Activated T-cell treated with anti-CD3 and anti-CD28 coated beads for 24 hours (primary cell): ENCODE data around the gene PPP1R9B.

ENCODE experiments used
- DNase-seq: peaks from one replicate; pipeline ENCODE4 v3.0.0-alpha.2; 2020; ENCODE audit warnings: low read depth

The PPP1R9B gene

DNA sequence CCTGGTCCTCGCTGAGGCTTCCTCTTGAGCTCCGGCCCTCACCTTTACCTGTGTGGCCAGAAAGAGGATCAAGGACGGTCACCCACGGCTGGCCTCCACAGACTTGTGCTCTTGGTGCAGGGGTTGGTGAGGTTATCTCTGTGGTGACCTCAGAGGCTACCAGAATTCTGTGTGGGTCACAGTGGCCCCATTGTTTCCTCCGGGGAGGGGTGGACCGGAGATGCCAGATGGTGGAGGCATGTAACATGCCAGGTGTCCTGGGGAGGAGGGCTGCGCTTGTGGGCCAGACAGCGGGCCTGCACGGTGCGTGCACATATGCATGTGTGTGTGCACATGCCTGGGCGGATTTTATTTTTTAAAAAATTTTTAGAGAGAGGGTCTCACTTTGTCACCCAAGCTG, 21.7 kb upstream of the PPP1R9B start:
- DNase-seq: no peak

DNA sequence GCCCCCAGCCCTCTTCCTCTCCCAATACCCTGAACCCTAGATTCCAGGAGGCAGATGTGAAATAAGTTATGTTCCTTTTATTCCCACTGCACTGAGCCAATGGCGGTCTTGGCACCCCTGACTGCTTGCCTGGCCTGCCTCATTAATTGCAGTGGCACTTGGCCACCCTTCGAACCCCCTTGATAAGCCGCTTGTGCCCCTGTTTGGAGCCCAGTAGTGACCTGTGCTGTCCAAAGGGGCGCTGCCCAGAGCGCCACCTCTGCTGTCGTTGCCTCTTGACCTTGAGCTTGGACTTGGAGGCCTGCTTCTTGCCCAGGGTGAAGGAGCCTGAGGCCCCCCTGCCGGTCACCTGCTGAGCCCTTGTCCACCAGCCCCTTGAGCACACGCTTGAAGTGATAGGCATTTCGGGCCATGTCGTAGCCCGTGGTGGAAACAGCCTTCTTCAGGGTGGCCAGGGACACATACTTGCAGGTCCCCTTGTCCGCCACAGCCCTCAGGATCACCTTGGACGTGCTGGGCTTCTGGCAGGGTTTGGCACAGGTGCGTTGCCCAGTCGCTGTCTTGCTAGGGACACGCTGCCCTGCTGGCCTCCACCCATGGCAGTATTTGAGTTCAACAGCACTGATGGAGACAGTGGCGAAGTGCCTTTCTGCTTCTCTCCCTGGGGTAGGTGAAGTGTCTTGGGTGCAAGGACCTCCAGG, 21.0 kb upstream of the PPP1R9B start:
- DNase-seq: no peak

DNA sequence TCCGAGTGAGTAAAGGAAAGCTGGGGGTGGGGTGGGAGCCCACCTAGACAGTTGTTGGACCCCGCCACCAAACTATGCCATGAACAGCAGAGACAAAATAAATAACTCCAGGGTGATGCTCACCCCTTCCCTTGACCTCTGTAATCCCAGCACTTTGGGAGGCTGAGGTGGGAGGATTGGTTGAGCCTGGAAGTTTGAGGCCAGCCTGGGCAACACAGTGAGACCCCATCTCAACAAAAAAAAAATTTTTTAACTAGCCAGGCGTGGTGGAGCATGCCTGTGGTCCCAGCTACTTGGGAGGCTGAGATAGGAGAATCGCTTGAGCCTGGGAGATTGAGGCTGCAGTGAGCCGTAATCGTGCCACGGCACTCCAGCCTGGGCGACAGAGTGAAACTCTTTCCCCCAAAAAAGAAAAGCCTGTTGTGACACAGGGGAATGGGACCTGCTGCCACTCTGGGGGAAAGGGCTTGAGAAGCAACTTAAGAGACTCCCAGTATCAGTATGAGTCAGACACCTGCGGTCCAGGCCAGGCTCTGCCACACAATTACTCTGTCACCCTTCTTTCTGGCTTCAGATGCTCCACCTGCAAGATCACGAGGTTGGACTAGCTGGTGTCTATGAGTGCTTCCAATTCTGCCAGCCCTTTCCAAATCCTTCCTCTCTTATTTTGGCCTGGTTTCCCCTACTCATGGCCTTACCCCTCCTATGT, 20.3 kb upstream of the PPP1R9B start:
- no peak for DNase-seq

DNA sequence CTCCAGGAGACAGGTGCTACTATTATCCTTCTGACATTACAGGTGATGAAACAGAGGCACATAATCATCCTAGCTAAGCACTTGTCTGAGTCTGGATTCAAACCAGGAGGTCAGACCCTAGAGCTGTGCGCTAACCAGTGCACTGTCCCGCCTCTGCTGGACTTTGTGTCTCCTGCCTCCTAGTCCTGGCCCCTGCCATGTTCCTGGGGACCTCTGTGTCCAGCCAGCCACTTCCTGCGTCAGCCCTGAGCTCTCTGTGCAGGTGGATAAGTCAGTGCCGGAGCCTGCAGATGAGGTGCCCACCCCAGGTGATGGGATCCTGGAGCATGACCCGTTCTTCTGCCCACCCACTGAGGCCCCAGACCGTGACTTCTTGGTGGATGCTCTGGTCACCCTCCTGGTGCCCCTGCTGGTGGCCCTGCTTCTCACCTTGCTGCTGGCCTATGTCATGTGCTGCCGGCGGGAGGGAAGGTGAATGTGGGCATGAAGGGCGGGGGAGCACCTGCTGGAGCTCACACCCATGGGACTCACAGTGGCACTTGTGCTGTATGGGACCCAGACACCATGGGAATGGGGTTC, 19.5 kb upstream of the PPP1R9B start:
- no peak for DNase-seq

DNA sequence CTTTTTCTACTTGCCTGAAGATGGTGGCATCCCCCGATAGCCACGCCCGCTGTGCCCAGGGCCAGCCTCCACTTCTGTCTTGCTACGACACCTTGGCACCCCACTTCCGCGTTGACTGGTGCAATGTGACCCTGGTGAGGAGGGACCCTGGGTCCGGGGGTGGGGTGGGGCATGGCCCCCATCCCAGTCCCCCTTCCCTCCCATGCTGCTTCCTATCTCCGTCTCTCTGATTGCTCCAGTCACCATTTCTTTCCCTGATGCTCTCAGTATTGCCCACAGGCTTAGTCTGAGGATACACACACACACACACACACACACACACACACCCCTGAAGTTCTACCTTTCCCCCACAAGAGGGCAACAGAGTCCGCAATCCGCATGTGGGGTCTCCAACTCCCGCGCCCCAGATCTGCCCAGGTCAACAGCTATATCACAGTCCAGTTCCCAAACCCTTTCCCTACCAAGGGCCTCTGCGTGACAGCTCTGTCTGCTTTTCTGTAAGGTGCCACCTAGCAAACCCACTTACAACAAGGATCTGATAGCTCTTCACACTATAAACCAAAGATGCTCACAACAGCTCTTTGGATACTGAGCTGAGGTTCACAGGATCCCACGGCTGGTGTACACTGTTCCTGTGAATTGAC, 18.8 kb upstream of the PPP1R9B start:
- DNase-seq: peak; percentile 49

DNA sequence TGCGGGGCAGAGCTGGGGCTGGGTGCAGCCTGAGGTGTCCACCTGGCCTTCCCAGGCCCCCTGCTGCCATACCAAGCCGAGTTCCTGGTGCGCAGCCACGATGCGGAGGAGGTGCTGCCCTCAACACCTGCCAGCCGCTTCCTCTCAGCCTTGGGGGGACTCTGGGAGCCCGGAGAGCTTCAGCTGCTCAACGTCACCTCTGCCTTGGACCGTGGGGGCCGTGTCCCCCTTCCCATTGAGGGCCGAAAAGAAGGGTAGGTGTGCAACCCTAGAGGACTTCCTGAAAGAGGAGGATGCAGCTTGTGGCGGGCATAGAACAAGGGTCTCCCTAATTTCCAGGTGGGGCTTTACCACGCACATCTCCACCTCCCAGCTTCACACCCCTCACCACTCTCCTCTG, 17.8 kb upstream of the PPP1R9B start:
- DNase-seq: no peak

DNA sequence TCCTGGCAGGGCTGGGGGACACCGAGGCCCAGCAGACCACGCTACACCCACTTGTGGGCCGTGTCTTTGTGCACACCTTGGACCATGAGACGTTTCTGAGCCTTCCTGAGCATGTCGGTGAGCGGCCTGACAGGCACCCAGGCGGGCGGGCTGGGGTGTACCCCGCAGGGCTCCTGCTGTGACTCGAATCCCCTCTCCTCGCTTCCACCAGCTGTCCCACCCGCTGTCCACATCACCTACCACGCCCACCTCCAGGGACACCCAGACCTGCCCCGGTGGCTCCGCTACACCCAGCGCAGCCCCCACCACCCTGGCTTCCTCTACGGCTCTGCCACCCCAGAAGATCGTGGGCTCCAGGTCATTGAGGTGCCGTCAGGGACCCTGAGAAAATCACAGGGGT, 16.9 kb upstream of the PPP1R9B start:
- no peak for DNase-seq

DNA sequence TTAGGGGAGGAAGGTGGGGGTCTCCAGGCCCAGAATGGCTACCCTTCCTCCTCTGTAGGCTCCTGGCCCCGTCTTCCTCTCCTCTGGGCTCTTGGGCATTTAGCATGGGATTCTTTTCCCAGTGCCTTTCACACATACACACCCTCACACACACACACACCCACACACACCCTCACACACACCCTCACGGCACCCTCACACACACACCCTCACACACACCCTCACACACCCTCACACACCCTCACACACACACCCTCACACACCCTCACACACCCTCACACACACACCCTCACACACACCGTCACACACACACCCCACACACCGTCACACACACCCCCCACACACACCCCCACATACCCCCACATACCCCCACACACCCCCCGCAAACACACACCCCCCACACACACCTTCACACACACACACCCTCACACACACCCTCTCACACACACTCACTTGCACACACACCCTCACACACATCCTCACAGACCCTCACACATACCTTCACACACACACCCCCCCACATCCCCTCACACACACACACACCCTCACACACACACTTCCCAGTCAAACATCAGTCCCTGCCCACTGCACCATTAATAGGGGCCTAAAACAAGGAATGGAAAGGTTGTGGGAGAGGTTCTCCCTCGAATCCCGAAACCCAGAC, 16.2 kb upstream of the PPP1R9B start:
- DNase-seq: no peak

DNA sequence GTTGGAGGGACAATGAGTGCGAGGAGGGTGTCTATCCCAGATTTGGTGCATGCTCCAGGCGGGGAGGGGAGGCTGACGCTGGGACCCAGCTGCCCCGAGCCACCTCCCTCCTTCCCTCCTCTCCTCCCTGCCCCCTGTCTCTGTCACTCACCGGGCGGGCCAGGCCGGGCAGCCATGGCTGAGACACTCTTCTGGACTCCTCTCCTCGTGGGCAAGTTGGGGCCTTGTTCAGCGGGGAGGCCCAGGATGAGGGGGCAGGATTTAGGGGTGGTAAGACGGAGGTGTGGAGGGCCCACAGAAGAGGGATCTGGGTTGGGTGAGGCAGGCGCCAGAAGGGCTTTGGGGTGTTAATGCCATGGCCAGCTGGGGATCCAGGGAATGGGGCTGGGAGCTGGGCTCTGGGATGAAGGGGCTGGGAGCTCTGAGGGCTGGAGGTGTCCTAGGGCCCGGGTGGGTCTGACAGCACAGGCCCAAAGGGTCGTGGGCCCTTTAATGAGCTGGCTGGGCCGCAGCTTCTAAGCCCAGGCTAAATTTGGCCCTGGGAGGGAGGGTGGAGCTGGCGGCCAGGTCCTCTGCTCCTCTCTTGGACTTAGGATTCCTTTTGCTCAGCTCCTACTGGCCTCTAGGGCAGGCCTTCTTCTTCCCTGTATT, 15.5 kb upstream of the PPP1R9B start, which contains the start of gene SGCA:
Gene SGCA, plus strand, starts transcription at position 139 of the 651 bp plus-strand sequence. Its CDS starts 36 bp downstream, at position 175.
- no peak for DNase-seq

DNA sequence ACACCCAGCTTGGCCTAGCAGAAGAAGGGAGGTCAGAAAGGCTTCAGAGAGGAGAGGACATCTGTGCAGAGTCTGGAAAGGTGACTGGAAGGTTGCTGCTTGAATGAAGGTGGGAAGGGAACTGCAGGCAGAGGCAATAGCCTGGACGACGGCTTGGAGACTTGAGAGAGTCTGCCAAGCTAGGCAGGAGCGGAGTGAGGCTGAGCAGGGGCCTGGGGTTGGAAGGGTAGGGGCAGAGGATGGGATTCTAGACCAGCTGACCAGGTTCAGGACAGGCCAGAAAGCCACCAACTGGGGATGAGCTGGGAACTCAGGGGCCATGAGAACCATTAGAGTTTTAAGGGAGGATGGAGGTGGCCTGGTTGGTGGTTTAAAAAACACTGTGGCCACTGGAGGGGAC, 15.0 kb upstream of the PPP1R9B start:
- no peak for DNase-seq

DNA sequence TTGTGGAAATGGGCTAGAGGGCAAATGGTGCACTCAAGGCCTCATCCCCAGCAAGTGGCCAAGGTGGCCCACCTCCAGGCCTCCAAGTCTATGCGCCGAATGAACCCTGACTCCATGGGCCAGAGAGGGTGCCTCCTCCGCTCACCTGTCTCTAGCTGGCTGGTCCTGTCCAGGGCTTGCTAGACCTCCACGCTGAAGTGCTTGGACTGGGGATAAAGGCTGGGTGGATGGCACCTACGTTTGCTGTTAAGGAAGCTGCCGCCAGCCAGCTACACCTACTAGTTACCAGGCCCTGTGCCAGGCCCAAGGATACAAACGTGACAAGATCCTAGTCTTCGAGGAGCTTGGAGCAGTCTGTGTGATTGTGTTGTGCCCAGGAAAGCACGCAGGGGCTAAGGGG, 14.6 kb upstream of the PPP1R9B start:
- no peak for DNase-seq

DNA sequence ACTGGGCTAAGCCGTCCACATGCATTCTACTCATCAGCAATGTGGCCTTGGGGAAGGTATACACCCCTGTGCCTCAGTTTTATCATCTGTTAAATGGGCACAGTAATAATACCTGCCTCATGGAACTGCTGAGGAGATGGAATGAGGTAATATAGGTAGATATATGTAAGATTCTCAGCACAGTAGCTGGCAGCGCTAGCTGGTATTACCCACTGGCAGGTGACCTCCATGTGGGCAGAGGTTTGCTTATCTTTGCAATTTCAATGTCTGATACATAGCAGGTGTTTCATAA, 14.2 kb upstream of the PPP1R9B start:
- DNase-seq: no peak

DNA sequence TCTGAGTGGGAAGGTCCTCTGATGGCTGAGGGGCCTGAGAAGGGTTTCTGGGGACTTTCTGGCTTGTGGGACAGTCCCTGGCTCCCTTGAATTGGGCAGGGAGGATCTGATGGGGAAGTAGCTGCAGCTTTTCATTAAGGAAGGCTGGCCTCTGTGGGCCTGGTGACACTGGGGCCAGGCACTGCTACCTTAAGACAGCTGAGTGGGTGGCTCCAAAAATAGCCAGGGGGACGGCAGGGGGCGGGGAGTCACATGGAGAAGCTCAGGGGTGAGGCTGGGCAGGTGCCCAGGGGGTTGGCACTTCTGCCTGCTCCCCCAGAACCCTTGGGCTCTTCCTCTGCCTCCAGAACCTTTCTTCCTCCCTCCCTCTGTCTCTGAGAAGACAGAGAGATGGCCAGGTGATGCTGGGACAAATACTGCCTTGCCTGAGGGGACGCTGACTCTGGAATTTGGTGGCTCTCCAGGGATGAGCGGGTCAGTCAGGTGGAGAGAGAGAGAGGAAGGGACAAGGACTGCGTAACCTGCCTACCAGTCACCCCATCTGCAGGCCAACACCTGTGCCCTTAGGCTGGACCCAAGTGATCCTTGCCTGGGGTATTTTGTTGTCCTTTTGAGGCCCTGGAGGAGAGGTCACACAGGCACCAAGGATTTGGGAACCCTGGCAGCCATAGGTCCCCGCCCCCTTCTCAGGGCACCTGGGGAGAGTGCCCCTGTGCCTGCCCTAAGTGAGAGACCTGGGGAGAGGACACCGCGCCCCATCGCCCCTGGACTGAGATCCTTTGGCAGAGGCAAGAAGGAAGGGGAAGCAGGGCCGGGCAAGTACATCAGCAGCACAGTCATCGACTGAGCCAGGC, 13.6 kb upstream of the PPP1R9B start:
- DNase-seq: no peak

DNA sequence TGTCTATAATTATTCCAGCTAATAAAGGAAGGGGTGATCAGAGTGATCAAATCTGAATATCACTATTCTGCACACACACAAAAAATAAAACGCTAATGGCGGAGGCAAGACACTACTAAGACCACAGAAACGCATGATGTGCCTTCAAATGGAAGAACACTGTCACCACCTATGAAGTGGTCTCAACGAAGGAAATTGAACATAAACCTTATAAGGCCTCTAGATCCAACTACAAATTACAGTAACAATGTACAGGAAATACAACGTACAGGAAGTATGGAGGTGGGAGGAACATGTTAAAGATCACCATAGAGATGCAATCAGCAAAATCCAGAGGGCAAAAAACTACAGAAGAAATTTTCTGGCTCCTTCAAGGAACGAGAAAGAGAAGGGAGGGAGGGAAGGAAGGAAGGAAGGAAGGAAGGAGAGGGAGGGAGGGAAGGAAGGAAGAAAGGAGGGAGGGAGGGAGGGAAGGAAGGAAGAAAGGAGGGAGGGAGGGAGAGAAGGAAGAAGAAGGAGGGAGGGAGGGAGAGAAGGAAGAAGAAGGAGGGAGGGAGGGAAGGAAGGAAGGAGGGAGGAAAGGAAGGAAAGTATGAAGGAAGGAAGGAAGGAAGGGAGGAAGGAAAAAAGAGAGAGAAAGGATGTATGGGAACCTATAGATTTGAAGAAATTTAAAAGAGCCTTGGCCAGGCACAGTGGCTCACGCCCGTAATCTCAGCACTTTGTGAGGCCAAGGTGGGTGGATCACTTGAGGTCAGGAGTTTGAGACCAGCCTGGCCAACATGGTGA, 12.2 kb upstream of the PPP1R9B start:
- DNase-seq: no peak

DNA sequence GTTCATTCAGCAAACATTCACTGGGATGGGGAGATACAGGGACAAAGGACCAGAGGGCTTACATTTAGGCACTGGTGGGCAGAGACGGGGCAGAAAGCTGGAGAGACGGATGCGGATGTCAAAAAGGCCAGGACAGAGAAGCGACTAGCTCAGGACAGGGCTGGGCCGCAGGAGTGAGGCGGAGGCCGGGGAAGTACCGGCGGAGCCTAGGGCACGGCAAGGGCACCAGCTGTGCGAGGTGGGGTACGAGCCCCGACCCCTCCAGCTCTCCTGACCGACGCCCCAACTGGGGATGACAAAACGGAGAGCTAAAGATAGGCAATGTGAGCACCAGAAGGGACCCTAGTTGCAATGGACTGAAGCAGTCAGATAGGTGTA, 11.4 kb upstream of the PPP1R9B start:
- DNase-seq: no peak

DNA sequence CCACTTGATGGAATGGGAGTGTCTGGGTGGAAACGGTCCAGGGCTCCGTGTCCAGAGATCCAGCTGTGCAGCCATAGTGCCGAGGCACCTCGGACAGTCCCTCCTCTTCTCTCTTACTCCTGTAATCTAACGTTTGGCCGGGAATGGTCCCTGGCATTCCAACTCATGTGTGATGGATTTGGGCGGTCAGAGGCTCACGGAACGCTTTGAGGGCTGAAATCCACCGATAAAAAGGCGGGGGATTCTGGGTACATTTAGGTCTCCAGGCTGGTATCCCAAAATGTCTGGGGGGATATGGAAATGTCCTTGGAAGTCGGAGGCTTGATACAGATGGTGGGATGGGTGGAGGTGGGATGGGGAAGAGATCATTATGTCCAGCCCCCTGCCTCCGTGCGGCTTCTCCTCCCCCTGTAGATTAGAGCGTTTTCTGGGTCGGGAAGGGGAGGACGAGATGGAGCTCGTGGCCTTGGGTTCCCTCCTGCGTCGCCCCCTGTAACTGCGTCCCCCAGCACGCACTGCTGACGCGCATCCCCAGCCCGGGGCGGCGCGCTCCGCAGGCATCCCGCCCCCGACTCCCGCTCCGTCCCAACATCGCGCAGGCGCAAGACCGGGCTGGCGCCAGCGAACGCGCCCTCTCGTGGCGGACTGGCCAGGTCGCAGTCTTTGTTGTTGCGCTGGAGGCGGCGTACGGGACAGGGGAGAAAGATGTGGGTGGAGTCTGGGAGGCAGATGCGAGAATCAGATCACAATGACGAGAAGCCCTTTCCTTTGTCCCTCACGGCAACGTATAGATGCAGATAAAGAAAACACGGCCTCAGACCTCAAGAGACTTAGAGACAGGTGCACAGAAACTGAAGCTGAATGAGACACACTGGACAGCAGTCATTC, 10.8 kb upstream of the PPP1R9B start:
- peak; percentile 97 for DNase-seq

DNA sequence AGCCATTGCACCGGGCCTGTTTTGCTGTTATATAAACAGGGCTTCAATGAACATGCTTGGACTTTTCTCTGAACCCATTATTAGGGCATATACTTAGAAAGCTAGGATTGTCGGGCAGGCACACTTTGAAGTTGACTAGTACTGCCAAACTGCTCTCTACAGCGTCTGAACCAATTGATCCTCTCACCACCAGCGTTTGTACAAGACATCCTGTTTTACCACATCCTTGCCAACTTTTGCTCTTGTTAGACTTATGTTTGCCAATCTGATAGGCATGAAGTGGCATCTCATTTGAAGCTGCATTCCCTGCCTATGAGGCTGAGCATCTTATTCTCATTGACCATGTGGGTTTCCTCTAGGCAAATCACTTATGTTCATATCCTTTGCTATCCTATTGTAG, 7.4 kb upstream of the PPP1R9B start:
- DNase-seq: no peak

DNA sequence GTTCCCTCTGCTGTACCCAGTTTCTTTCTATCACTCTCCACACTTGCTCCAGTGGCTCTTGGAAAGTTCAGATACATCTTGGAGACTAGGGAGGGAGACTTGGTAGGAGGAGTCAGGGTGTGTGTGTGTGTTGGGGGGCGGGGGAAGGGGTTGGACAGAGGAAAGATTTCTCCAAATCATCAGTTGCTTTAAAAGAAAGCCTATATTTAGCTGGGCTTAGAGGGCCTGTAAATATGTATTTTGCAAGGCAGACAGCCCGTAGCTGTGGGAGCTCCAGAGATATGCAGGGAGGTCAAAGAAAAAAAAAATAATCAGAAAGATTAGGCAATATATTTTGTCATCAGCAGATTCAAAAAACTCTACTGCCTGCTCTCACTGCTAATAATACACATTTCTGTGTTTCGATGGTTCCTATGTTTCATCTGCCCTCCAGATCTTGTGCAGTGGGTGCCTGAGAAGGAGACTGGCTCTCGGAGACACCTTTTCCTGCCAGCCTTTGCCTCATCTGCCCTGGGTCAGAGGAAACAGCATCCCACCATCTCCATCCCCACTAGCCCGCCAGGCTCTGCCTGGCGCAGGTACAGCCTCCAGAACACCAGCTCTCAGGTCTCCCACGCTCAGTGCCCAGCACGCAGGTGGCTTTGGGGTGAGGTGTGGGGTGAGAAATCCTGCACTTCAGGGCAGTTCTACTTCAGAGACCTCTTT, 4.8 kb upstream of the PPP1R9B start:
- DNase-seq: no peak

DNA sequence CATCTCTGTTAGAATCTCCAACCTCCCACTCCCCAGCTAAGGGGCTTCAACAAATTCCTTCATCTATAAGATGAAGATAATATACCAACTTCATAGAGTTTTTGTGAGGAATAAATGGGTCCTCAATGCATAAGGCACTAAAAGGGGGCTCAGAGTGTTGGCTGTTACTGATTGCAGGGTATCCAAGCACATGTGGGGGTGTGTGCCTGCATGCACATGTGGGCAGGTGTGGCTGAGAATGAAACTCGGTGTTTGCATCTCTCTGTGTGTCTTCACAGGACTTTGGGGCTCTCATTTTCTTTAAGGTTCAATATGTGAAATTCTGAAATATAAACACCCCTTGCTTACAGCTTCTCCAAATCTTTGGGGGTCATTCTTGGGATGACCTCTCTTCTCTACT, 4.1 kb upstream of the PPP1R9B start:
- DNase-seq: no peak
